GM03348 (cell line): ENCODE results near the gene MRS2.
"Not testable (repeated sequence)": the region's sequence is repeated elsewhere in the genome, so short reads cannot be mapped to it uniquely, and the experiment has no call there.

Experiments
- DNase-seq: peaks from one replicate; pipeline ENCODE4 v3.0.0; 2012; ENCODE audit warnings: low spot score

The MRS2 gene

GRCh38 chr6:24391208-24391607 lies 11.5 kb upstream of the MRS2 start:
- DNase-seq, result no peak

- DNase-seq, result no peak
These were observed 10.9 kb upstream of the MRS2 start for GRCh38 chr6:24391756-24392405.

GRCh38 chr6:24394061-24394779 lies 8.5 kb upstream of the MRS2 start:
- no peak for DNase-seq

GRCh38 chr6:24394780-24395437 lies 7.8 kb upstream of the MRS2 start:
- peak; percentile 89 for DNase-seq

GRCh38 chr6:24396824-24397223 lies 5.9 kb upstream of the MRS2 start:
- DNase-seq, result no peak

GRCh38 chr6:24397631-24398030 lies 5.1 kb upstream of the MRS2 start:
- DNase-seq, result no peak

GRCh38 chr6:24400045-24401039 lies 2.4 kb upstream of the MRS2 start:
- not testable (repeated sequence) for DNase-seq

GRCh38 chr6:24401458-24401857 lies 1.3 kb upstream of the MRS2 start:
- DNase-seq, result no peak

- DNase-seq, result no peak
These were observed 727 bp downstream of the MRS2 start for GRCh38 chr6:24403501-24403824.

- DNase-seq, result no peak
These were observed 2.5 kb downstream of the MRS2 start for GRCh38 chr6:24405262-24405661.

GRCh38 chr6:24408719-24409410 lies 6.1 kb downstream of the MRS2 start:
- DNase-seq, result no peak

GRCh38 chr6:24410622-24411021 lies 7.9 kb downstream of the MRS2 start:
- no peak for DNase-seq

GRCh38 chr6:24412294-24412693 lies 9.6 kb downstream of the MRS2 start:
- DNase-seq, result no peak

GRCh38 chr6:24414531-24414930 lies 11.8 kb downstream of the MRS2 start:
- DNase-seq, result not testable (repeated sequence)

GRCh38 chr6:24415753-24416152 lies 13.0 kb downstream of the MRS2 start:
- DNase-seq, result no peak

- DNase-seq, result no peak
These were observed 16.8 kb downstream of the MRS2 start for GRCh38 chr6:24419526-24419925.

GRCh38 chr6:24425091-24425490 lies 22.4 kb downstream of the MRS2 start:
- DNase-seq, result no peak

GRCh38 chr6:24426729-24427446 lies 24.2 kb downstream of the MRS2 start:
- DNase-seq, result no peak

- DNase-seq, result peak; percentile 16
These were observed 25.9 kb downstream of the MRS2 start for GRCh38 chr6:24428615-24429014.

GRCh38 chr6:24429146-24429545 lies 26.4 kb downstream of the MRS2 start:
- DNase-seq, result no peak

GRCh38 chr6:24430086-24430485 lies 27.4 kb downstream of the MRS2 start:
- peak; percentile 22 for DNase-seq
